Middle frontal gyrus (tissue), 1 donor: ENCODE measurements around the gene ZNRD2.

Experiments
- DNase-seq: peaks from one replicate; pipeline ENCODE4 v3.0.0-alpha.2; 2015; ENCODE audit warnings: low spot score; ENCODE audit errors: extremely low spot score

The ZNRD2 gene

GRCh38 chr11:65573391-65574079, 3.3 kb downstream of the ZNRD2 start:
- no peak for DNase-seq

GRCh38 chr11:65574109-65574810, 4.0 kb downstream of the ZNRD2 start:
- DNase-seq: no peak

- DNase-seq: no peak
Measured at GRCh38 chr11:65574811-65575567, 4.7 kb downstream of the ZNRD2 start.

GRCh38 chr11:65575568-65576231, 5.4 kb downstream of the ZNRD2 start, which contains the start of gene EHBP1L1:
TSS of gene EHBP1L1 (plus strand) at chr11:65576053. CDS start at chr11:65576303, 250 bp downstream.
- DNase-seq: no peak

GRCh38 chr11:65576232-65576866, 6.1 kb downstream of the ZNRD2 start:
- no peak for DNase-seq

- no peak for DNase-seq
Measured at GRCh38 chr11:65576867-65577755, 6.8 kb downstream of the ZNRD2 start.

- DNase-seq: no peak
Measured at GRCh38 chr11:65577756-65578109, 7.5 kb downstream of the ZNRD2 start.

GRCh38 chr11:65578134-65578533, 7.9 kb downstream of the ZNRD2 start:
- no peak for DNase-seq

- DNase-seq: no peak
Measured at GRCh38 chr11:65578667-65579066, 8.4 kb downstream of the ZNRD2 start.

GRCh38 chr11:65579291-65579690, 9.0 kb downstream of the ZNRD2 start:
- no peak for DNase-seq

- no peak for DNase-seq
Measured at GRCh38 chr11:65580031-65580692, 9.9 kb downstream of the ZNRD2 start.

- DNase-seq: no peak
Measured at GRCh38 chr11:65580756-65581155, 10.5 kb downstream of the ZNRD2 start.

GRCh38 chr11:65581928-65582327, 11.7 kb downstream of the ZNRD2 start:
- no peak for DNase-seq

- DNase-seq: no peak
Measured at GRCh38 chr11:65583589-65583988, 13.3 kb downstream of the ZNRD2 start.

GRCh38 chr11:65584106-65584505, 13.8 kb downstream of the ZNRD2 start:
- DNase-seq: no peak

- DNase-seq: no peak
Measured at GRCh38 chr11:65584723-65585171, 14.5 kb downstream of the ZNRD2 start.

- DNase-seq: no peak
Measured at GRCh38 chr11:65585396-65586246, 15.3 kb downstream of the ZNRD2 start.

- no peak for DNase-seq
Measured at GRCh38 chr11:65586247-65586630, 16.0 kb downstream of the ZNRD2 start.

GRCh38 chr11:65586676-65587075, 16.4 kb downstream of the ZNRD2 start:
- DNase-seq: no peak
